H9 (cell line): ENCODE measurements around the gene MMS19. TPM values are rescaled to one million over a fixed set of nuclear protein-coding genes. Genes with fewer than 3 reads are reported as not detected.

ENCODE experiments used
- DNase-seq: peaks from one replicate; pipeline ENCODE4 v3.0.0-alpha.2; 2017
- H2AFZ ChIP-seq: one replicate; pipeline ENCODE4 v1.6.1; 2013; ENCODE audit warnings: mild to moderate bottlenecking, low read length, control low read depth, moderate library complexity
- H2AK5ac ChIP-seq: 2 replicates; pipeline ENCODE4 v1.6.1; 2013; ENCODE audit warnings: low read length, control low read depth, mixed read lengths; ENCODE audit not compliant: insufficient read length
- H2BK120ac ChIP-seq: one replicate; pipeline ENCODE4 v1.6.1; 2013; ENCODE audit warnings: low read depth, mild to moderate bottlenecking, low read length, control low read depth, inconsistent platforms; ENCODE audit not compliant: poor library complexity, severe bottlenecking
- H2BK12ac ChIP-seq: 2 replicates; pipeline ENCODE4 v1.6.1; 2013; ENCODE audit warnings: low read length, control low read depth, mixed read lengths, low read depth; ENCODE audit not compliant: insufficient read length
- H2BK15ac ChIP-seq: 2 replicates; pipeline ENCODE4 v1.6.1; 2013; ENCODE audit warnings: low read depth, low read length, control low read depth
- H2BK20ac ChIP-seq: one replicate; pipeline ENCODE4 v1.6.1; 2013; ENCODE audit warnings: low read depth, mild to moderate bottlenecking, low read length, control low read depth, inconsistent platforms; ENCODE audit not compliant: poor library complexity, severe bottlenecking
- H2BK5ac ChIP-seq: 2 replicates; pipeline ENCODE4 v1.6.1; 2013; ENCODE audit warnings: low read length, control low read depth, mixed read lengths; ENCODE audit not compliant: insufficient read length
- H3K14ac ChIP-seq: 2 replicates; pipeline ENCODE4 v1.6.1; 2013; ENCODE audit warnings: low read length, control low read depth; ENCODE audit not compliant: insufficient read depth
- H3K18ac ChIP-seq: 2 replicates; pipeline ENCODE4 v1.6.1; 2013; ENCODE audit warnings: low read depth, mild to moderate bottlenecking, mixed read lengths, low read length, control low read depth; ENCODE audit not compliant: insufficient read length
- H3K23ac ChIP-seq: 2 replicates; pipeline ENCODE4 v1.6.1; 2013; ENCODE audit warnings: low read length, control low read depth, mixed read lengths, low read depth; ENCODE audit not compliant: insufficient read length
- H3K23me2 ChIP-seq: 2 replicates; pipeline ENCODE4 v1.6.1; 2013; ENCODE audit warnings: low read depth, mild to moderate bottlenecking, mixed read lengths, low read length, control low read depth; ENCODE audit not compliant: insufficient read length, poor library complexity, severe bottlenecking
- H3K27ac ChIP-seq: 2 replicates; pipeline ENCODE4 v1.5.1; 2013; ENCODE audit warnings: low read length, control low read depth, mixed read lengths, low read depth; ENCODE audit not compliant: insufficient read length
- H3K27me3 ChIP-seq: 2 replicates; pipeline ENCODE4 v1.6.1; 2013; ENCODE audit warnings: low read length, control low read depth, inconsistent platforms; ENCODE audit not compliant: insufficient read depth
- H3K4ac ChIP-seq: 2 replicates; pipeline ENCODE4 v1.6.1; 2013; ENCODE audit warnings: low read depth, mild to moderate bottlenecking, control low read depth, inconsistent platforms, low read length, moderate library complexity
- H3K4me1 ChIP-seq: 2 replicates; pipeline ENCODE4 v1.6.1; 2013; ENCODE audit warnings: low read length, control low read depth, inconsistent platforms; ENCODE audit not compliant: insufficient read depth
- H3K4me2 ChIP-seq: 2 replicates; pipeline ENCODE4 v1.6.1; 2013; ENCODE audit warnings: low read length, control low read depth, mixed read lengths; ENCODE audit not compliant: insufficient read length, insufficient read depth
- H3K56ac ChIP-seq: 2 replicates; pipeline ENCODE4 v1.6.1; 2013; ENCODE audit warnings: low read depth, mild to moderate bottlenecking, mixed read lengths, low read length, control low read depth; ENCODE audit not compliant: insufficient read length
- H3K79me1 ChIP-seq: 2 replicates; pipeline ENCODE4 v1.6.1; 2013; ENCODE audit warnings: low read depth, mild to moderate bottlenecking, moderate library complexity, low read length, control low read depth, inconsistent platforms; ENCODE audit not compliant: insufficient read depth, poor library complexity, severe bottlenecking
- H3K79me2 ChIP-seq: 2 replicates; pipeline ENCODE4 v1.6.1; 2013; ENCODE audit warnings: low read length, control low read depth, inconsistent platforms; ENCODE audit not compliant: insufficient read depth
- H3K9ac ChIP-seq: 2 replicates; pipeline ENCODE4 v1.6.1; 2013; ENCODE audit warnings: low read length, control low read depth, mixed read lengths; ENCODE audit not compliant: insufficient read length; ENCODE audit errors: extremely low read depth
- H3K9me3 ChIP-seq: one replicate; pipeline ENCODE4 v1.6.1; 2013; ENCODE audit warnings: low read depth, low read length, inconsistent platforms; ENCODE audit not compliant: control insufficient read depth
- H3T11ph ChIP-seq: one replicate; pipeline ENCODE4 v1.6.1; 2013; ENCODE audit warnings: mild to moderate bottlenecking, low read length, control low read depth, inconsistent platforms
- H4K20me1 ChIP-seq: one replicate; pipeline ENCODE4 v1.6.1; 2013; ENCODE audit not compliant: control insufficient read depth, insufficient read length, insufficient read depth
- H4K5ac ChIP-seq: 2 replicates; pipeline ENCODE4 v1.6.1; 2013; ENCODE audit warnings: low read depth, mild to moderate bottlenecking, mixed read lengths, low read length, control low read depth; ENCODE audit not compliant: insufficient read length
- H4K8ac ChIP-seq: replicated peaks from 2 replicates; pipeline ENCODE4 v1.6.1; 2013; ENCODE audit warnings: low read length, control low read depth, mixed read lengths, low read depth; ENCODE audit not compliant: insufficient read length
- H4K91ac ChIP-seq: 2 replicates; pipeline ENCODE4 v1.6.1; 2013; ENCODE audit warnings: low read depth, mild to moderate bottlenecking, moderate library complexity, mixed read lengths, low read length, control low read depth; ENCODE audit not compliant: insufficient read length
- H3K27ac Mint-ChIP-seq, 3 experiments: 2 replicates in 2 of 3; 3 replicates in 1 of 3; pipeline ENCODE4 v1.8.0; 2020 to 2021; ENCODE audit warnings: mixed read lengths in 3 of 3, mild to moderate bottlenecking in 1 of 3, moderate library complexity in 1 of 3
- H3K27me3 Mint-ChIP-seq: 2 replicates; pipeline ENCODE4 v1.8.0; 2021; ENCODE audit warnings: low read depth, mild to moderate bottlenecking, moderate library complexity, mixed read lengths
- H3K36me3 Mint-ChIP-seq, 3 experiments: 2 replicates in 2 of 3; 3 replicates in 1 of 3; pipeline ENCODE4 v1.8.0; 2020 to 2021; ENCODE audit warnings: low read depth in 3 of 3, mixed read lengths in 3 of 3; ENCODE audit not compliant: insufficient read depth in 1 of 3
- H3K4me1 Mint-ChIP-seq, 2 experiments: 2 replicates each; pipeline ENCODE4 v1.8.0; 2020; ENCODE audit warnings: mixed read lengths in 2 of 2
- H3K4me3 Mint-ChIP-seq, 2 experiments: 2 replicates in 1 of 2; 3 replicates in 1 of 2; pipeline ENCODE4 v1.8.0; 2020 to 2021; ENCODE audit warnings: mild to moderate bottlenecking in 2 of 2, mixed read lengths in 2 of 2, moderate library complexity in 1 of 2
- H3K9me3 Mint-ChIP-seq, 2 experiments: 2 replicates in 1 of 2; 3 replicates in 1 of 2; pipeline ENCODE4 v1.8.0; 2020; ENCODE audit warnings: mild to moderate bottlenecking in 2 of 2, mixed read lengths in 2 of 2, moderate library complexity in 1 of 2
- CTCF ChIP-seq: fragments of 200-600 bp; sonication (generic); conservative IDR thresholded peaks from 3 replicates; pipeline ENCODE4 v1.8.0; 2021; ENCODE audit warnings: antibody characterized with exemption, mild to moderate bottlenecking
- WGBS: extraction: QIAGEN DNeasy Blood & Tissue Kit; methylation state at CpG from one replicate; pipeline ENCODE4 v1.1.7; 2013; ENCODE audit warnings: missing lambda C conversion rate, low lambda C conversion rate, mixed read lengths; ENCODE audit not compliant: insufficient read length; ENCODE audit errors: extremely low coverage; 5-methylcytosine and 5-hydroxymethylcytosine counted together
- total RNA-seq: library from RNA; stranded (reverse); gene quantifications from 2 replicates; pipeline ENCODE4 v1.2.1, GENCODE V29; 2021

MMS19 gene
- total RNA-seq, 1 experiment from 2014 or later: 102 TPM

DNA sequence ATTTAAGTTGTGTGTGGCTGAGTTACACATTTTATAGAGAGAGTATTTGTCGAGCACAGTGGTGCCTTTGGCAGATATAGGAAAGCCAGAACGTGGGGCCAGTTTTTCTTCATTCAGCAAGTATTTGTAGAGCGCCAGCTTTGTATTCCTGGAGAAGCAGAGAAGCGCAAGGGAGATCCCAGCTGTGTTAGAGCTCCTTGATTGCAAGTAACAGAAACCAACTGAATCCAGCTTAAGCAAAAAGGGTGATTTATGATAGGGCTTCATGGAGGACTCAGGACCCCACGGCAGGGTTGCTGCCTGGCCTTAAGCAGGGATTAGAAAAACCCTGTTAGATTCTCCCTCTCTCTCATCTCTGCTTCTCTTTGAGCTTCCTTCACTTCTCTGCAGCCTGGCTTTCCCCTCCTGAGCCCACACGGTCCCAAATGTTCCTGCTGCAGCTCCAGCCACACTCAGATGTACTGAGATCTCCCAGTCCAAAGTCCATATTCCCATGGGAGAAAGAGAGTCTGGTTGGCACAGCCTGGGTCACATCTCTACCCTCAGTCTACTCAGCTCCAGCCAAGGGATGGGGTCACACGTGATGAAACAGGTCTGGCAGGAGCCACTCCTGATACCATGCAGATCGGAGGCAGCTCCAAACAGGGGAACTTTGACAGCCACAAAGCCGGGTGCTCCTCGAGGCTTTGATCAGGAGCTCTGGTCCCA lies 17.2 kb upstream of the MMS19 start:
- Mint-ChIP-seq H3K9me3 (no peaks in the 10 kb centered on the region), H3K27me3 (no peaks in the 10 kb centered on the region), H3K4me1 (peaks cover 36 to 37% of the 10 kb centered on the region in 2 experiments), H3K27ac (peak overlapping the region in 2 of 3 experiments; percentile 46 to 74; a peak in 3 of 7 replicates), H3K36me3 (no peaks in the 10 kb centered on the region; a peak in 1 of 7 replicates), H3K4me3 (no peak overlapping the region)
- Histone ChIP-seq H4K5ac (no peak overlapping the region), H2AFZ (no peak overlapping the region), H3K27me3 (no peaks in the 10 kb centered on the region), H4K8ac (no peak overlapping the region), H3K14ac (no peak overlapping the region), H3K9me3 (no peaks in the 10 kb centered on the region), H3K4ac (no peak overlapping the region), H3K79me1 (no peaks in the 10 kb centered on the region), H2BK12ac (no peak overlapping the region), H3K4me2 (no peak overlapping the region), H3K23me2 (no peaks in the 10 kb centered on the region), H3K18ac (no peak overlapping the region), H2BK120ac (no peak overlapping the region), H3K27ac (no peak overlapping the region), H2AK5ac (no peak overlapping the region), H3K9ac (no peak overlapping the region), H3K79me2 (no peaks in the 10 kb centered on the region), H2BK15ac (no peak overlapping the region), H4K20me1 (no peaks in the 10 kb centered on the region), H3K23ac (no peak overlapping the region), H2BK20ac (no peak overlapping the region), H3T11ph (no peak overlapping the region), H4K91ac (no peak overlapping the region), H2BK5ac (no peak overlapping the region), H3K56ac (no peak overlapping the region), H3K4me1 (peaks cover 4% of the 10 kb centered on the region; the same call in 1 of the 2 replicates)
- WGBS: no CpG with 5 or more reads among the region's 10 CpGs
- no peak for DNase-seq
- no peak for TF ChIP-seq CTCF
